Activated naive CD8-positive, alpha-beta T cell treated with anti-CD3 and anti-CD28 coated beads, Interleukin-2, amount 50 U/mL, for 24 hours (primary cell): ENCODE results near the gene SURF6.
"Not testable (repeated sequence)": the region's sequence is repeated elsewhere in the genome, so short reads cannot be mapped to it uniquely, and the experiment has no call there.

Experiments
- ATAC-seq: fragments of 150-1000 bp; cut with Tn5 transposase; one replicate; pipeline ENCODE4 v1.10.0; 2021
- DNase-seq: peaks from one replicate; pipeline ENCODE4 v3.0.0; 2021
- H3K27ac Mint-ChIP-seq: one replicate; pipeline ENCODE4 v1.8.0; 2021; ENCODE audit warnings: mild to moderate bottlenecking, mixed read lengths
- H3K27me3 Mint-ChIP-seq: one replicate; pipeline ENCODE4 v1.8.0; 2021; ENCODE audit warnings: mixed read lengths
- H3K36me3 Mint-ChIP-seq: one replicate; pipeline ENCODE4 v1.8.0; 2021; ENCODE audit warnings: low read depth, mixed read lengths
- H3K4me1 Mint-ChIP-seq: one replicate; pipeline ENCODE4 v1.8.0; 2021; ENCODE audit warnings: mixed read lengths
- H3K4me3 Mint-ChIP-seq: one replicate; pipeline ENCODE4 v1.8.0; 2021; ENCODE audit warnings: mild to moderate bottlenecking, moderate library complexity, mixed read lengths
- H3K9me3 Mint-ChIP-seq: one replicate; pipeline ENCODE4 v1.8.0; 2021; ENCODE audit warnings: mixed read lengths

Gene SURF6

GRCh38 chr9:133335924-133336811, at the start of gene SURF6:
Gene SURF6, minus strand, starts transcription at chr9:133336188. Its CDS starts 56 bp downstream, at chr9:133336132.
- peak within 1 kb of the TSS; percentile 95 for H3K4me3 Mint-ChIP-seq
- DNase-seq: peak; percentile 95
- no peaks in the 10 kb centered on the region for H3K27me3 Mint-ChIP-seq
- peaks cover 49% of the 10 kb centered on the region for H3K4me1 Mint-ChIP-seq
- ATAC-seq: peak; percentile 97
- peaks cover 65% of the 10 kb centered on the region for H3K36me3 Mint-ChIP-seq
- H3K27ac Mint-ChIP-seq: peak within 1 kb of the TSS; percentile 95
- H3K9me3 Mint-ChIP-seq: no peaks in the 10 kb centered on the region

- Mint-ChIP-seq H3K27ac (no peak overlapping the region), H3K27me3 (peaks cover 3% of the 10 kb centered on the region), H3K36me3 (no peaks in the 10 kb centered on the region), H3K4me3 (no peak overlapping the region), H3K4me1 (no peaks in the 10 kb centered on the region), H3K9me3 (no peaks in the 10 kb centered on the region)
- ATAC-seq: no peak
- DNase-seq: no peak
Observed at GRCh38 chr9:133385452-133385851, 49.5 kb upstream of the SURF6 start.

GRCh38 chr9:133384736-133385321, 48.8 kb upstream of the SURF6 start:
- peaks cover 2% of the 10 kb centered on the region for H3K27me3 Mint-ChIP-seq
- no peaks in the 10 kb centered on the region for H3K36me3 Mint-ChIP-seq
- no peak for DNase-seq
- H3K4me3 Mint-ChIP-seq: no peak overlapping the region
- no peak for ATAC-seq
- H3K9me3 Mint-ChIP-seq: no peaks in the 10 kb centered on the region
- no peak overlapping the region for H3K27ac Mint-ChIP-seq
- H3K4me1 Mint-ChIP-seq: no peaks in the 10 kb centered on the region

GRCh38 chr9:133383438-133383837, 47.5 kb upstream of the SURF6 start:
- Mint-ChIP-seq H3K4me1 (no peaks in the 10 kb centered on the region), H3K4me3 (no peak overlapping the region), H3K36me3 (no peaks in the 10 kb centered on the region), H3K27me3 (no peaks in the 10 kb centered on the region), H3K27ac (no peak overlapping the region), H3K9me3 (no peaks in the 10 kb centered on the region)
- DNase-seq: no peak
- ATAC-seq: no peak

- DNase-seq: no peak
- H3K4me1 Mint-ChIP-seq: no peaks in the 10 kb centered on the region
- no peaks in the 10 kb centered on the region for H3K36me3 Mint-ChIP-seq
- H3K27me3 Mint-ChIP-seq: no peaks in the 10 kb centered on the region
- no peak for ATAC-seq
- no peak overlapping the region for H3K27ac Mint-ChIP-seq
- no peak overlapping the region for H3K4me3 Mint-ChIP-seq
- H3K9me3 Mint-ChIP-seq: no peaks in the 10 kb centered on the region
Observed at GRCh38 chr9:133382507-133383141, 46.6 kb upstream of the SURF6 start.

GRCh38 chr9:133380734-133381133, 44.7 kb upstream of the SURF6 start:
- ATAC-seq: no peak
- peaks cover 2% of the 10 kb centered on the region for H3K27me3 Mint-ChIP-seq
- no peak overlapping the region for H3K4me3 Mint-ChIP-seq
- H3K9me3 Mint-ChIP-seq: no peaks in the 10 kb centered on the region
- H3K4me1 Mint-ChIP-seq: peaks cover 5% of the 10 kb centered on the region
- H3K27ac Mint-ChIP-seq: no peak overlapping the region
- H3K36me3 Mint-ChIP-seq: no peaks in the 10 kb centered on the region
- no peak for DNase-seq

- Mint-ChIP-seq H3K27ac (no peak overlapping the region), H3K4me1 (peaks cover 10% of the 10 kb centered on the region), H3K4me3 (no peak overlapping the region), H3K36me3 (peaks cover 8% of the 10 kb centered on the region), H3K27me3 (peaks cover 2% of the 10 kb centered on the region), H3K9me3 (no peaks in the 10 kb centered on the region)
- DNase-seq (no peak), ATAC-seq (no peak)
Observed at GRCh38 chr9:133379153-133380086, 43.4 kb upstream of the SURF6 start.

GRCh38 chr9:133378408-133378962, 42.5 kb upstream of the SURF6 start:
- no peak overlapping the region for H3K4me3 Mint-ChIP-seq
- peaks cover 14% of the 10 kb centered on the region for H3K36me3 Mint-ChIP-seq
- no peaks in the 10 kb centered on the region for H3K9me3 Mint-ChIP-seq
- H3K27me3 Mint-ChIP-seq: peaks cover 2% of the 10 kb centered on the region
- H3K27ac Mint-ChIP-seq: no peak overlapping the region
- ATAC-seq (no peak), DNase-seq (no peak)
- peaks cover 16% of the 10 kb centered on the region for H3K4me1 Mint-ChIP-seq

GRCh38 chr9:133377721-133378216, 41.8 kb upstream of the SURF6 start:
- ATAC-seq (no peak), DNase-seq (no peak)
- Mint-ChIP-seq H3K27ac (no peak overlapping the region), H3K27me3 (peaks cover 2% of the 10 kb centered on the region), H3K4me1 (peaks cover 23% of the 10 kb centered on the region), H3K36me3 (peaks cover 21% of the 10 kb centered on the region), H3K9me3 (no peaks in the 10 kb centered on the region), H3K4me3 (no peak overlapping the region)

- H3K27ac Mint-ChIP-seq: not testable (repeated sequence)
Observed at GRCh38 chr9:133377280-133377679, 41.3 kb upstream of the SURF6 start.

GRCh38 chr9:133375724-133376654, 40.0 kb upstream of the SURF6 start, which contains the start of the genes STKLD1 and SURF4:
Gene STKLD1, plus strand, starts transcription at chr9:133376366. Its CDS starts 108 bp downstream, at chr9:133376474.
Gene SURF4, minus strand, starts transcription at chr9:133376060. Its CDS starts 91 bp downstream, at chr9:133375969.
- Mint-ChIP-seq H3K36me3 (peaks cover 34% of the 10 kb centered on the region), H3K27me3 (peaks cover 2% of the 10 kb centered on the region), H3K27ac (peak within 1 kb of the TSS; percentile 98), H3K9me3 (no peaks in the 10 kb centered on the region), H3K4me1 (peaks cover 40% of the 10 kb centered on the region), H3K4me3 (peak within 1 kb of the TSS; percentile 98)
- DNase-seq (peak; percentile 98), ATAC-seq (peak; percentile 70)

More at GRCh38 chr9:133377280-133377679, 41.3 kb upstream of the SURF6 start:
- not testable (repeated sequence) for DNase-seq, ATAC-seq, H3K9me3 Mint-ChIP-seq, H3K27me3 Mint-ChIP-seq
- Mint-ChIP-seq H3K4me3 (peak overlapping the region; percentile 57), H3K4me1 (peaks cover 28% of the 10 kb centered on the region), H3K36me3 (peaks cover 26% of the 10 kb centered on the region)

- peak overlapping the region; percentile 98 for H3K4me3 Mint-ChIP-seq
- ATAC-seq: no peak
- peaks cover 2% of the 10 kb centered on the region for H3K27me3 Mint-ChIP-seq
- no peaks in the 10 kb centered on the region for H3K9me3 Mint-ChIP-seq
- peaks cover 48% of the 10 kb centered on the region for H3K4me1 Mint-ChIP-seq
- peak; percentile 54 for DNase-seq
- H3K27ac Mint-ChIP-seq: peak overlapping the region; percentile 98
- H3K36me3 Mint-ChIP-seq: peaks cover 42% of the 10 kb centered on the region
Observed at GRCh38 chr9:133375116-133375723, 39.2 kb upstream of the SURF6 start.
